Inflammatory macrophage (primary cell): ENCODE measurements around the gene FMN2.

Experiments used
- DNase-seq, 2 donors: peaks; one replicate each; pipeline ENCODE4 v3.0.0-alpha.2; 2020 to 2022

FMN2 gene

GRCh38 chr1:240099329-240099728 is 7.6 kb downstream of the FMN2 start:
- DNase-seq: no peak

GRCh38 chr1:240099748-240100147 is 8.1 kb downstream of the FMN2 start:
- no peak for DNase-seq

- DNase-seq: no peak
Observed at GRCh38 chr1:240100371-240100934, 8.8 kb downstream of the FMN2 start.

- no peak for DNase-seq
Observed at GRCh38 chr1:240101306-240101705, 9.6 kb downstream of the FMN2 start.

- no peak for DNase-seq
Observed at GRCh38 chr1:240101737-240102136, 10.1 kb downstream of the FMN2 start.

GRCh38 chr1:240104672-240105071 is 13.0 kb downstream of the FMN2 start:
- DNase-seq: no peak

- no peak for DNase-seq
Observed at GRCh38 chr1:240107058-240107684, 15.5 kb downstream of the FMN2 start.

- no peak for DNase-seq
Observed at GRCh38 chr1:240109130-240109529, 17.4 kb downstream of the FMN2 start.

- DNase-seq: no peak
Observed at GRCh38 chr1:240109920-240110636, 18.4 kb downstream of the FMN2 start.

- DNase-seq: no peak
Observed at GRCh38 chr1:240111558-240111957, 19.9 kb downstream of the FMN2 start.

- no peak for DNase-seq
Observed at GRCh38 chr1:240114222-240114621, 22.5 kb downstream of the FMN2 start.

GRCh38 chr1:240115831-240116230 is 24.1 kb downstream of the FMN2 start:
- DNase-seq: no peak

- DNase-seq: no peak
Observed at GRCh38 chr1:240116831-240117769, 25.4 kb downstream of the FMN2 start.

GRCh38 chr1:240117930-240118329 is 26.2 kb downstream of the FMN2 start:
- DNase-seq: no peak

- no peak for DNase-seq
Observed at GRCh38 chr1:240122639-240123613, 31.2 kb downstream of the FMN2 start.

- no peak for DNase-seq
Observed at GRCh38 chr1:240126821-240127220, 35.1 kb downstream of the FMN2 start.

- DNase-seq: no peak
Observed at GRCh38 chr1:240128366-240128765, 36.7 kb downstream of the FMN2 start.

GRCh38 chr1:240134113-240134512 is 42.4 kb downstream of the FMN2 start:
- no peak for DNase-seq

- no peak for DNase-seq
Observed at GRCh38 chr1:240134596-240134995, 42.9 kb downstream of the FMN2 start.

GRCh38 chr1:240136402-240136801 is 44.7 kb downstream of the FMN2 start:
- no peak for DNase-seq

GRCh38 chr1:240138867-240139266 is 47.2 kb downstream of the FMN2 start:
- no peak for DNase-seq

GRCh38 chr1:240139511-240139910 is 47.8 kb downstream of the FMN2 start:
- DNase-seq: no peak
